Measurements from ENCODE around the gene NXNL1. TPM values are rescaled to one million over a fixed set of nuclear protein-coding genes. Genes with fewer than 3 reads are reported as not detected.

NXNL1 gene
- total and polyA plus RNA-seq, 9 of the 15 experiments (the other 6 are each of a cell fraction or from before 2014, with no cell fraction given), result not detected

DNA sequence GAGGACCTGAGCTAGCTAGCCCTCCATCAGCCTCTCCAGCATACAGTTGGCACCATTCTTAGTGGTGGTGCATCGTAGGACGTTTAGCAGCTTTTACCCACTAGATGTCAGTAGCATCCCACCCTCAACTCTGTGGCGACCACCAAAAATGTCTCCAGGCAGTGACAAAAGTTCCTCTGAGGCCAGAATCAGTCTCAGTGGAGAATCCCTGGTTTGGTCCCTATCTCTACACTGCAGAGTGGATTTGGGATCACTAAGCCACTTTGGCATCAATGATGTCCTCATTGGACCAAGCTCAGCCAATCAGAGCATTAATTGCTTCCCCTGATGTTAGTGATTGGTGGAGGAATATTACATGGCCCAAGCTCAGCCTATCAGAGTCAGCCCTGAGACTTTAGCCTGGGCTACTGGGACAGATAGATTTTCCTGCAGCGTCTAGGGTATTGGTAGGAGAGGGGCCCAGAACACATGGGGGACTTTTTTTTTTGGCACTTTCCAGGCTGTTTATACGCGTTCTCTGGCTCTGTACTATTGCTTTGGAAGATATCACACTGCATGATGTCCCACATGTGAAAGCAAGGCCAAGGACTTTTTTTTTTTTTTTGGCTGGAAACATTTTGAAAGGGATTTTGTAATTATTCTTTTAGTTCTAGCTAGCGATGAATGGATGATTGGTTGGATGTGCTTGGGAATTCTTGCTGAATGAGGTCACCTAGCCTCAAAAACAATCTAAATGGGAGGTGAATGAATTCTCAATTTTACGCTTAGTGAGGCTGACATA lies 19.3 kb downstream of the NXNL1 start:
- FAIRE-seq (peak; percentile 82), DNase-seq (ENCODE audit: extremely low read depth in 1 of 4, low spot score in 3 of 4) (peak; percentile 38 to 78 (median 62)), ATAC-seq (peak; percentile 79)
- BruUV-seq (replicated peaks), result no TSS peak
- in situ Hi-C loops (cut with MboI), result no loop called here
- Histone ChIP-seq H3K9ac (ENCODE audit: insufficient read depth in 1 of 2, low read depth in 2 of 2, low read length in 2 of 2) (no peak overlapping the region), H4K20me1 (replicated peaks; ENCODE audit: control insufficient read depth, insufficient read depth, low read length) (no peaks in the 10 kb centered on the region), H3K79me2 (ENCODE audit: control insufficient read depth, insufficient read depth, low read length) (no peaks in the 10 kb centered on the region), H3K27me3 (ENCODE audit: control insufficient read depth in 2 of 2, insufficient read depth in 2 of 2, low read length in 2 of 2) (peaks cover 0 to 12% of the 10 kb centered on the region in 2 experiments; a peak in 3 of 5 replicates), H2AFZ (ENCODE audit: low read depth, low read length) (no peak overlapping the region), H3K4me1 (replicated peaks in 1 of 2; ENCODE audit: control insufficient read depth in 2 of 2, insufficient read depth in 2 of 2, low read length in 2 of 2) (peaks cover 0 to 4% of the 10 kb centered on the region in 2 experiments; a peak in 1 of 5 replicates), H3K27ac (ENCODE audit: extremely low read depth, low read depth, low read length) (no peak overlapping the region), H3K4me2 (ENCODE audit: insufficient read depth, low read length) (no peak overlapping the region), H3K9me1 (ENCODE audit: control insufficient read depth, insufficient read depth, low read length) (no peaks in the 10 kb centered on the region), H3K36me3 (ENCODE audit: control insufficient read depth, insufficient read depth, low read length) (no peaks in the 10 kb centered on the region), H3K9me3 (replicated peaks; ENCODE audit: control insufficient read depth, insufficient read depth, low read depth, low read length) (peaks cover 7% of the 10 kb centered on the region), H3K4me3 (no peak overlapping the region)
- CTCF ChIA-PET (ENCODE audit: low intra/inter-chr PET ratio), result interaction anchor here (1.0 kb wide), 1 partner anchor 26 kb away, joined by 5 read pairs; no protein-coding TSS in a partner anchor
- intact Hi-C loops (cut with micrococcal nuclease), result no loop called here
- WGBS (ENCODE audit: insufficient coverage, low coverage, missing lambda C conversion rate), result 48% methylated on average over 8 of the region's 8 CpGs
- POLR2A ChIA-PET, result interaction anchor here (0.6 to 0.7 kb wide), 3 partner anchors 330 to 950 kb away, joined by 3 to 4 read pairs (median 3); no protein-coding TSS in a partner anchor
- no peak for TF ChIP-seq MYNN (IDR thresholded peaks at IDR 0.05)
- no peak for TF ChIP-seq MYNN (CRISPR knock-in tag; IDR thresholded peaks at IDR 0.05)
- peak in 1 of 2 experiments; percentile 51; a peak in 2 of 4 replicates for TF ChIP-seq RAD21 (CRISPR knock-in tag; conservative IDR thresholded peaks at IDR 0.05 in 1 of 2, IDR thresholded peaks at IDR 0.05 in 1 of 2)
- TF ChIP-seq CBX3 (IDR thresholded peaks at IDR 0.05; ENCODE audit: borderline replicate concordance in 1 of 2, low read length in 2 of 2), result peak in 1 of 2 experiments; percentile 51; a peak in 1 of 3 replicates
- no peak for TF ChIP-seq RAD51 (IDR thresholded peaks at IDR 0.05; ENCODE audit: borderline replicate concordance, low read depth)
- no peak for TF ChIP-seq ZNF780A (CRISPR knock-in tag; IDR thresholded peaks at IDR 0.05)
- TF ChIP-seq RBM25 (IDR thresholded peaks at IDR 0.05; ENCODE audit: low read depth, low read length, severe bottlenecking), result peak; percentile 56
- TF ChIP-seq SMARCB1 (IDR thresholded peaks at IDR 0.05; ENCODE audit: insufficient read length, low read depth), result no peak
- no peak for TF ChIP-seq C11orf30 (IDR thresholded peaks at IDR 0.05; ENCODE audit: low read depth)
- TF ChIP-seq CTCF (IDR thresholded peaks at IDR 0.05 in 2 of 3, conservative IDR thresholded peaks at IDR 0.05 in 1 of 3; ENCODE audit: insufficient read depth in 2 of 3, low read depth in 1 of 3, low read length in 3 of 3), result peak; percentile 54 to 62 (median 62)
- TF ChIP-seq RBM22 (IDR thresholded peaks at IDR 0.05; ENCODE audit: low read depth, low read length, poor library complexity, severe bottlenecking), result no peak
- TF ChIP-seq SIRT6 (IDR thresholded peaks at IDR 0.05; ENCODE audit: low read depth, low read length), result no peak
- peak; percentile 88 for TF ChIP-seq NFYB (IDR thresholded peaks at IDR 0.05; ENCODE audit: extremely low read depth, insufficient read length)
- no peak for TF ChIP-seq POLR3G (IDR thresholded peaks at IDR 0.05; ENCODE audit: extremely low read depth, insufficient read length, insufficient replicate concordance)
- no peak for TF ChIP-seq HSF4 (CRISPR knock-in tag; IDR thresholded peaks at IDR 0.05; ENCODE audit: borderline replicate concordance)
- TF ChIP-seq ASH1L (IDR thresholded peaks at IDR 0.05; ENCODE audit: borderline replicate concordance, low read depth, partially characterized antibody), result peak; percentile 74
